Loucy (cell line): ENCODE data around the gene XRCC5.

Experiments
- H2AFZ ChIP-seq: fragments of 200-600 bp; sonication (generic); 2 replicates; pipeline ENCODE4 v1.6.0; 2016; ENCODE audit warnings: antibody characterized with exemption, mild to moderate bottlenecking, low read length, moderate library complexity
- H3F3A ChIP-seq: fragments of 200-600 bp; 2 replicates; pipeline ENCODE4 v1.6.0; 2016; ENCODE audit warnings: antibody characterized with exemption, low read depth, mild to moderate bottlenecking
- H3K27me3 ChIP-seq: fragments of 200-600 bp; sonication (generic); 2 replicates; pipeline ENCODE4 v1.6.1; 2014; ENCODE audit warnings: low read length, mild to moderate bottlenecking; ENCODE audit not compliant: insufficient read depth, poor library complexity, severe bottlenecking
- H3K36me3 ChIP-seq: fragments of 200-600 bp; sonication (generic); 2 replicates; pipeline ENCODE4 v1.6.1; 2016; ENCODE audit warnings: low read length; ENCODE audit not compliant: insufficient read depth
- H3K4me1 ChIP-seq: fragments of 200-600 bp; sonication (generic); 2 replicates; pipeline ENCODE4 v1.5.1; 2014; ENCODE audit warnings: low read length, mild to moderate bottlenecking; ENCODE audit not compliant: insufficient read depth, poor library complexity, severe bottlenecking
- H3K4me2 ChIP-seq: fragments of 200-600 bp; sonication (generic); 2 replicates; pipeline ENCODE4 v1.6.0; 2014; ENCODE audit warnings: antibody characterized with exemption, low read length, low read depth, mild to moderate bottlenecking; ENCODE audit not compliant: poor library complexity, severe bottlenecking
- H3K4me3 ChIP-seq: fragments of 200-600 bp; sonication (generic); 2 replicates; pipeline ENCODE4 v1.5.1; 2014; ENCODE audit warnings: low read length, mild to moderate bottlenecking, mixed read lengths; ENCODE audit not compliant: poor library complexity, severe bottlenecking
- H3K79me2 ChIP-seq: fragments of 200-600 bp; sonication (generic); 2 replicates; pipeline ENCODE4 v1.6.1; 2014; ENCODE audit warnings: low read length; ENCODE audit not compliant: insufficient read depth
- H3K9ac ChIP-seq: fragments of 200-600 bp; sonication (generic); 2 replicates; pipeline ENCODE4 v1.6.0; 2014; ENCODE audit warnings: mild to moderate bottlenecking, low read depth, low read length, moderate library complexity; ENCODE audit not compliant: poor library complexity, severe bottlenecking
- H3K9me2 ChIP-seq: fragments of 200-600 bp; sonication (generic); replicated peaks from 2 replicates; pipeline ENCODE4 v1.6.1; 2016; ENCODE audit warnings: low read depth, low read length, mixed read lengths
- H3K9me3 ChIP-seq: fragments of 200-600 bp; sonication (generic); 2 replicates; pipeline ENCODE4 v1.6.1; 2014; ENCODE audit warnings: mild to moderate bottlenecking, antibody characterized with exemption, low read length, low read depth; ENCODE audit not compliant: insufficient read depth
- H4K20me1 ChIP-seq: fragments of 200-600 bp; sonication (generic); 2 replicates; pipeline ENCODE4 v1.6.0; 2014; ENCODE audit warnings: antibody characterized with exemption, low read length, mild to moderate bottlenecking; ENCODE audit not compliant: insufficient read depth, poor library complexity, severe bottlenecking
- EZH2phosphoT487 ChIP-seq: fragments of 200-600 bp; IDR thresholded peaks from 2 replicates; pipeline ENCODE4 v1.6.1; 2018; ENCODE audit warnings: antibody characterized with exemption, mild to moderate bottlenecking, moderate library complexity, borderline replicate concordance
- TF ChIP-seq, protein P1 (sequence below): fragments of 200-600 bp; sonication (generic); conservative IDR thresholded peaks from 2 replicates; pipeline ENCODE4 v1.5.1; 2014; ENCODE audit warnings: mild to moderate bottlenecking, antibody characterized with exemption, low read length

The XRCC5 gene

DNA sequence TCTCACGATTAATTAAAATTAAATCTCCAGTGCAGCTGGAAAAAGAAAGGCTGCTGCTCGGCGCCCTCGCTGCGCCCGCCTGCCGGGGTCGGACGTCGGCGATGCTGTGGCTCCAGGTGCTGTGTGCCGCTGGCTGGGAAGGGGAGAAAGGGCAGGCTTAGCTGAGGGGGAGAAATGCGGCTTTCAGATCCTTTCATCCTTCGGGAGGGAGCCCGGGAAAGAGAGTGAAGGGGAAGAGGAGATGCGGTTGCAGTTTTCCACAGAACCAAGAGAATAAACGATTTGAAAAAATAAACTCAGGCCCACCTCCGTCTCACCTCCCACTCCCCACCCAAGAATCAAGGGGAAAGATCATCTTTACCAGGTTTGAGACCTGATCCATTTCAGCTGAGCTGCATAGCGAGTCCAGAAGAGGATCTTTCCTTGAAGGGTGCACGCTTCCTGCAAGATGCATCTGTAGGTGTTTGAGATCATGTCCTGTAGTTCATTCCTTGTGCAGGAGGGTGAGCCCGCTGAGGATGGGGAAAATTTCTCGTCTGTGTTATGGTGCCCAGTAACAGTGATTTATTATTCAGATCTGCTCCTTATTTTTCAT is 26.9 kb upstream of the XRCC5 start:
- peak overlapping the region; percentile 74 for H3K9ac ChIP-seq
- H4K20me1 ChIP-seq: no peaks in the 10 kb centered on the region
- no peaks in the 10 kb centered on the region for H3K27me3 ChIP-seq
- H3F3A ChIP-seq: peaks cover 18% of the 10 kb centered on the region; the same call in 1 of the 2 replicates
- H3K79me2 ChIP-seq: peaks cover 11% of the 10 kb centered on the region; the same call in 1 of the 2 replicates
- H3K4me1 ChIP-seq: peaks cover 48% of the 10 kb centered on the region
- H3K9me3 ChIP-seq: no peaks in the 10 kb centered on the region
- no peaks in the 10 kb centered on the region for H3K36me3 ChIP-seq
- H3K4me3 ChIP-seq: peak overlapping the region; percentile 76
- H3K4me2 ChIP-seq: peak overlapping the region; percentile 92
- no peak for TF ChIP-seq EZH2phosphoT487
- TF ChIP-seq, protein P1, sequence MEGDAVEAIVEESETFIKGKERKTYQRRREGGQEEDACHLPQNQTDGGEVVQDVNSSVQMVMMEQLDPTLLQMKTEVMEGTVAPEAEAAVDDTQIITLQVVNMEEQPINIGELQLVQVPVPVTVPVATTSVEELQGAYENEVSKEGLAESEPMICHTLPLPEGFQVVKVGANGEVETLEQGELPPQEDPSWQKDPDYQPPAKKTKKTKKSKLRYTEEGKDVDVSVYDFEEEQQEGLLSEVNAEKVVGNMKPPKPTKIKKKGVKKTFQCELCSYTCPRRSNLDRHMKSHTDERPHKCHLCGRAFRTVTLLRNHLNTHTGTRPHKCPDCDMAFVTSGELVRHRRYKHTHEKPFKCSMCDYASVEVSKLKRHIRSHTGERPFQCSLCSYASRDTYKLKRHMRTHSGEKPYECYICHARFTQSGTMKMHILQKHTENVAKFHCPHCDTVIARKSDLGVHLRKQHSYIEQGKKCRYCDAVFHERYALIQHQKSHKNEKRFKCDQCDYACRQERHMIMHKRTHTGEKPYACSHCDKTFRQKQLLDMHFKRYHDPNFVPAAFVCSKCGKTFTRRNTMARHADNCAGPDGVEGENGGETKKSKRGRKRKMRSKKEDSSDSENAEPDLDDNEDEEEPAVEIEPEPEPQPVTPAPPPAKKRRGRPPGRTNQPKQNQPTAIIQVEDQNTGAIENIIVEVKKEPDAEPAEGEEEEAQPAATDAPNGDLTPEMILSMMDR: no peak
- H2AFZ ChIP-seq: peak overlapping the region; percentile 89
- H3K9me2 ChIP-seq: no peaks in the 10 kb centered on the region

DNA sequence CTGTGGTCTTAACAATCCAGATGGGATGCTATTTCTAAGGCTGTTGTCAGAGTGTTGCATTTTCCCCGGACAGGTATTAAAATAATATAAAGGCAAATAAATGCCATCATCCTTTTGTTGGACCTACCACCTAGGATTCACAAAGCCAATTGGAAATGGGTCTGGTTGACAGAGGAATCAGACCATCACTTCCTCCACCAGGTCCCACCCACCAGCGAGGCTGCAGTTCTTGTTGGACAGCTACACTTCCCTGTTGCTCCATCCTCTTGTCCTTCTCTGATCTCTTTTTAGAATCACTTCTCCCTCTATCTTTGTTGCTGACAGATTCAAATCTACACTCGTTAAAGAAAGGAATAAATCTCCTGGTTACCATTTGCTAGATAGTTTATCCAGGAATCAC is 26.3 kb upstream of the XRCC5 start:
- H3K9me2 ChIP-seq: no peaks in the 10 kb centered on the region
- peaks cover 11% of the 10 kb centered on the region; the same call in 1 of the 2 replicates for H3K79me2 ChIP-seq
- H3K36me3 ChIP-seq: no peaks in the 10 kb centered on the region
- TF ChIP-seq EZH2phosphoT487: no peak
- TF ChIP-seq, protein P1: no peak
- no peaks in the 10 kb centered on the region for H3K27me3 ChIP-seq
- peak overlapping the region; percentile 74 for H3K9ac ChIP-seq
- H4K20me1 ChIP-seq: no peaks in the 10 kb centered on the region
- H3F3A ChIP-seq: peaks cover 18% of the 10 kb centered on the region; the same call in 1 of the 2 replicates
- H3K4me1 ChIP-seq: peaks cover 48% of the 10 kb centered on the region
- H3K4me2 ChIP-seq: peak overlapping the region; percentile 92
- H3K9me3 ChIP-seq: no peaks in the 10 kb centered on the region
- 0 out of 2 replicates have a peak overlapping the region, but pooled peaks have one; percentile 7 for H2AFZ ChIP-seq
- H3K4me3 ChIP-seq: peak overlapping the region; percentile 76

DNA sequence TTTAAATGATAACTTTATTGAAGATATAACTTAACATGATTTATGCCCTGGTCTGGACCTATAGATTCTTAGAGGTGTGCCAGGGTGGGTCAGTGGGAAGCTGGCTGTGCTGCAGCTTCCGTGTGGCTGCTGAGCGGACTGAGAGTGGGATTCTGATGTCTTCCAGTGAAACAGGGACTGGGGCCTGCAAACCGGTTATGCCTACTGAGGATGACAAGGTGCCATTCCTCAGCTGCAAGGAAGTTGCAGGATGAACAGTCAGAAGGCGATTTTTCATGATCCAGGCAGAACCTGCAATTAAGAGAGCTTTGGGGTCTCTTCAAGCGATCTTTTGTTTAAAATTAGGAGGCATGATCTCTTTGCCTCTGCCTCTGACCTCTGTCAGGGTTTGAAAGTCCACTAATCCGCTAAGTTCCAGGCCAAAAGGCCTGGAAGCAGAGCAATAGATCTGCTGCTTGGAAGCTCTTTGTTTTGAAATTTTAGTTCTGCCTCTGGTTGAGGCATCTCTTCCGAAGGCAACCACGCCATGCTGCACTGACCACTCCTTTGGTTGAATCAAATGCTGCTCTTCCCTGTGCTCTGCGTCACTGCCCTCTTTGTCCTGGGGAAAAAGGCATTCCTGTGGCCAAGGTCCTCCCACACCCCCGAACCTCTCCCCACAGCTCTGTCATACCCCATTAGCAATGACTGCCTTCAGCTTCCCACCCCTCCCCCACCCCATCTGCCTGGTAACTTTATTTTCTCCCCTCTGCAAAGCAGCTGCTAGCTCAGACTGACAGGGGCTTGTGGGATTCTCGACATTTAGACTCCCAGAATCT is 25.5 kb upstream of the XRCC5 start:
- TF ChIP-seq, protein P1: no peak
- TF ChIP-seq EZH2phosphoT487: no peak
- Histone ChIP-seq H3K27me3 (no peaks in the 10 kb centered on the region), H2AFZ (peak overlapping the region; percentile 71; the same call in 1 of the 2 replicates)

More for the DNA sequence above, 25.5 kb upstream of the XRCC5 start:
- H3K4me3 ChIP-seq: peak overlapping the region; percentile 76
- peaks cover 18% of the 10 kb centered on the region; the same call in 1 of the 2 replicates for H3F3A ChIP-seq
- peaks cover 47% of the 10 kb centered on the region for H3K4me1 ChIP-seq
- H3K36me3 ChIP-seq: no peaks in the 10 kb centered on the region
- H3K79me2 ChIP-seq: peaks cover 11% of the 10 kb centered on the region; the same call in 1 of the 2 replicates
- H4K20me1 ChIP-seq: no peaks in the 10 kb centered on the region
- peak overlapping the region; percentile 92 for H3K4me2 ChIP-seq
- no peaks in the 10 kb centered on the region for H3K9me2 ChIP-seq
- no peaks in the 10 kb centered on the region for H3K9me3 ChIP-seq
- H3K9ac ChIP-seq: peak overlapping the region; percentile 58
